K562 (cell line): ENCODE results near the gene SDHAF3. TPM values are rescaled to one million over a fixed set of nuclear protein-coding genes. Genes with fewer than 3 reads are reported as not detected.

ENCODE experiments used
- CREM ChIP-seq: IDR thresholded peaks from 2 replicates; pipeline ENCODE4 v1.6.1; 2014; ENCODE audit warnings: antibody characterized with exemption, low read depth
- DNMT1 ChIP-seq: fragments of 450-650 bp; IDR thresholded peaks from 2 replicates; pipeline ENCODE4 v1.6.1; 2016; ENCODE audit warnings: antibody characterized with exemption, mild to moderate bottlenecking
- ESRRA ChIP-seq: fragments of 450-650 bp; IDR thresholded peaks from 2 replicates; pipeline ENCODE4 v1.6.1; 2014; ENCODE audit warnings: low read depth, mild to moderate bottlenecking, moderate library complexity, borderline replicate concordance
- PHF21A ChIP-seq: fragments of 450-650 bp; IDR thresholded peaks from 2 replicates; pipeline ENCODE4 v1.6.1; 2017; ENCODE audit warnings: low read depth, borderline replicate concordance
- PTRF ChIP-seq: fragments of 450-650 bp; IDR thresholded peaks from 2 replicates; pipeline ENCODE4 v1.6.1; 2016; ENCODE audit warnings: mild to moderate bottlenecking, missing genetic modification characterization, missing compliant biosample characterization
- SAP30 ChIP-seq: fragments of 200-600 bp; sonication (generic); IDR thresholded peaks from 2 replicates; pipeline ENCODE4 v1.6.1; 2012; ENCODE audit warnings: borderline replicate concordance, low read depth, mild to moderate bottlenecking, moderate library complexity, low read length, control low read depth, inconsistent platforms; ENCODE audit not compliant: insufficient read depth, poor library complexity, severe bottlenecking
- SMARCB1 ChIP-seq: IDR thresholded peaks from 2 replicates; pipeline ENCODE4 v1.6.1; 2011; ENCODE audit warnings: improper control_type of control experiment, low read depth; ENCODE audit not compliant: insufficient read length
- STAT5B ChIP-seq: fragments of 250-450 bp; sonication (Bioruptor Pico); IDR thresholded peaks from 2 replicates; pipeline ENCODE4 v1.8.0; 2021; ENCODE audit warnings: mild to moderate bottlenecking, inconsistent platforms
- WHSC1 ChIP-seq: IDR thresholded peaks from one replicate; pipeline ENCODE4 v1.6.1; 2012; ENCODE audit warnings: low read length, control low read depth, inconsistent platforms
- ZNF696 ChIP-seq: fragments of 250-450 bp; sonication (Bioruptor Pico); conservative IDR thresholded peaks from 2 replicates; pipeline ENCODE4 v1.4.0; 2020; ENCODE audit warnings: mild to moderate bottlenecking, moderate library complexity
- polyA plus RNA-seq, 8 experiments: library from polyadenylated mRNA; depleted of rRNA in 4 of 8; stranded (reverse) in 5 of 8; unstranded in 3 of 8; fragments of >200 nt; fragmentation: Nextera tagmentation in 2 of 8; fragmentation: Illumina TruSeq in 1 of 8; extraction: Ambion mirVana in 2 of 8; extraction: Trizol in 1 of 8; gene quantifications; 2 replicates each; pipeline versions ENCODE4 v1.2.1 to v1.2.3, GENCODE V29; 2011 to 2014; ENCODE audit warnings: inconsistent platforms in 1 of 8, missing spikeins in 1 of 8
- total RNA-seq, 7 experiments: library from RNA; depleted of rRNA in 6 of 7; stranded (reverse); fragments of >200 nt in 6 of 7; fragmentation: Illumina TruSeq in 2 of 7; extraction: Trizol in 2 of 7; gene quantifications; 2 replicates each; pipeline versions ENCODE4 v1.2.1 to v1.2.3, GENCODE V29; 2011 to 2021; ENCODE audit warnings: low replicate concordance in 1 of 7
- TF ChIP-seq, protein P1 (sequence below), 2 experiments: fragments of 450-650 bp; IDR thresholded peaks; 2 replicates each; pipeline ENCODE4 v1.6.1; 2018; ENCODE audit warnings: mild to moderate bottlenecking in 2 of 2, low read depth in 1 of 2; ENCODE audit not compliant: partially characterized antibody in 2 of 2
- TF ChIP-seq, protein P2 (sequence below): sonication (generic); formaldehyde crosslinking; IDR thresholded peaks from 2 replicates; pipeline ENCODE4 v1.9.0; 2022; ENCODE audit warnings: mild to moderate bottlenecking, missing genetic modification reagents
- TF ChIP-seq, protein P3 (sequence below): fragments of 450-650 bp; IDR thresholded peaks from 2 replicates; pipeline ENCODE4 v1.7.1; 2018; ENCODE audit warnings: mild to moderate bottlenecking, low read depth; ENCODE audit not compliant: partially characterized antibody
- TF ChIP-seq, protein P4 (sequence below): conservative IDR thresholded peaks from 2 replicates; pipeline ENCODE4 v1.6.1; 2011; ENCODE audit warnings: low read depth, mild to moderate bottlenecking, low read length; ENCODE audit not compliant: control insufficient read depth
- TF ChIP-seq, protein P5 (sequence below): fragments of 250-450 bp; sonication (Bioruptor Pico); IDR thresholded peaks from 2 replicates; pipeline ENCODE4 v1.9.0; 2021; ENCODE audit warnings: mild to moderate bottlenecking, inconsistent platforms

SDHAF3 gene
- total and polyA plus RNA-seq, 9 of the 15 experiments (the other 6 are each of a cell fraction or from before 2014, with no cell fraction given): 51.5 to 403 (median 145) TPM

DNA sequence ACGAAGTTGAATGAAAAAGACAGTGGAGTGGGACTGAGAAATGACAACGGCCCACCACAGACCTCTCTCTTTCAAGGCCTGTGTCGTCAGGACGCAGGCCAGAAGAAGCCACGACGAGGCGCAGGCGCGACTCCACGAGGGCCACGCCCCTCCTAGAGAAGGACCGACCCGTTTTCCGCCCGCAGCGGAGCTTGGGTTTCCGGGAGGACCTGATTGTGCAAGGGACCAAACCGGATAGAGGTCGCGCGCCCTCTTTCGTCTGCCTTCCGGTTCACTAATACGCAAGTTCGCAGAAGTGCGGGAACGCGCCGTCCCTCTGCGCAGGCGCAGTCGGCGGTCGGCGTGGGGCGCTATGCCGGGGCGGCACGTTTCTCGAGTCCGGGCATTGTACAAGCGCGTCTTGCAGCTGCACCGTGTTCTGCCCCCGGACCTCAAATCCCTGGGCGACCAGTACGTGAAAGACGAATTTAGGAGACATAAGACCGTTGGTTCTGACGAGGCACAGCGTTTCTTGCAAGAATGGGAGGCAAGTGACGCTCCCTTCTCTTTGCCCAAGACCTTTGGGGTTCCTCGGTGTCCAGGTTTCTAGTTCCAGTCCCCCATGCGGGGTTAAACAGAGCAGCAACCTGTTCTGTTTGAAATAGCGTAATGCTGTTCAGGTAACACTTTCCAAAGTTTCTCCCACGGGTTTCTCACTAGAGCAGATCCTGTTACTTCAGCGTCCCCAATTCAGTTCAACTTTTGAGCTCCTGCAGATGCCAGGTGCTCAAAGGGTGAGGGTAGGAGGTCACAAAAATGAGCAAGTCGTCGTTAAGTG is at the start of gene SDHAF3 (continued):
- TF ChIP-seq SAP30: peak; percentile 73
- TF ChIP-seq, protein P1, sequence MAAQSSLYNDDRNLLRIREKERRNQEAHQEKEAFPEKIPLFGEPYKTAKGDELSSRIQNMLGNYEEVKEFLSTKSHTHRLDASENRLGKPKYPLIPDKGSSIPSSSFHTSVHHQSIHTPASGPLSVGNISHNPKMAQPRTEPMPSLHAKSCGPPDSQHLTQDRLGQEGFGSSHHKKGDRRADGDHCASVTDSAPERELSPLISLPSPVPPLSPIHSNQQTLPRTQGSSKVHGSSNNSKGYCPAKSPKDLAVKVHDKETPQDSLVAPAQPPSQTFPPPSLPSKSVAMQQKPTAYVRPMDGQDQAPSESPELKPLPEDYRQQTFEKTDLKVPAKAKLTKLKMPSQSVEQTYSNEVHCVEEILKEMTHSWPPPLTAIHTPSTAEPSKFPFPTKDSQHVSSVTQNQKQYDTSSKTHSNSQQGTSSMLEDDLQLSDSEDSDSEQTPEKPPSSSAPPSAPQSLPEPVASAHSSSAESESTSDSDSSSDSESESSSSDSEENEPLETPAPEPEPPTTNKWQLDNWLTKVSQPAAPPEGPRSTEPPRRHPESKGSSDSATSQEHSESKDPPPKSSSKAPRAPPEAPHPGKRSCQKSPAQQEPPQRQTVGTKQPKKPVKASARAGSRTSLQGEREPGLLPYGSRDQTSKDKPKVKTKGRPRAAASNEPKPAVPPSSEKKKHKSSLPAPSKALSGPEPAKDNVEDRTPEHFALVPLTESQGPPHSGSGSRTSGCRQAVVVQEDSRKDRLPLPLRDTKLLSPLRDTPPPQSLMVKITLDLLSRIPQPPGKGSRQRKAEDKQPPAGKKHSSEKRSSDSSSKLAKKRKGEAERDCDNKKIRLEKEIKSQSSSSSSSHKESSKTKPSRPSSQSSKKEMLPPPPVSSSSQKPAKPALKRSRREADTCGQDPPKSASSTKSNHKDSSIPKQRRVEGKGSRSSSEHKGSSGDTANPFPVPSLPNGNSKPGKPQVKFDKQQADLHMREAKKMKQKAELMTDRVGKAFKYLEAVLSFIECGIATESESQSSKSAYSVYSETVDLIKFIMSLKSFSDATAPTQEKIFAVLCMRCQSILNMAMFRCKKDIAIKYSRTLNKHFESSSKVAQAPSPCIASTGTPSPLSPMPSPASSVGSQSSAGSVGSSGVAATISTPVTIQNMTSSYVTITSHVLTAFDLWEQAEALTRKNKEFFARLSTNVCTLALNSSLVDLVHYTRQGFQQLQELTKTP (IDR thresholded peaks at IDR 0.05; ENCODE audit: low read depth in 1 of 2, partially characterized antibody in 2 of 2): peak in 1 of 2 experiments; percentile 17
- TF ChIP-seq, protein P2, sequence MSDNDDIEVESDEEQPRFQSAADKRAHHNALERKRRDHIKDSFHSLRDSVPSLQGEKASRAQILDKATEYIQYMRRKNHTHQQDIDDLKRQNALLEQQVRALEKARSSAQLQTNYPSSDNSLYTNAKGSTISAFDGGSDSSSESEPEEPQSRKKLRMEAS (CRISPR knock-in tag): peak; percentile 88
- peak; percentile 89; the same call in 1 of the 2 replicates for TF ChIP-seq ESRRA
- TF ChIP-seq, protein P3, sequence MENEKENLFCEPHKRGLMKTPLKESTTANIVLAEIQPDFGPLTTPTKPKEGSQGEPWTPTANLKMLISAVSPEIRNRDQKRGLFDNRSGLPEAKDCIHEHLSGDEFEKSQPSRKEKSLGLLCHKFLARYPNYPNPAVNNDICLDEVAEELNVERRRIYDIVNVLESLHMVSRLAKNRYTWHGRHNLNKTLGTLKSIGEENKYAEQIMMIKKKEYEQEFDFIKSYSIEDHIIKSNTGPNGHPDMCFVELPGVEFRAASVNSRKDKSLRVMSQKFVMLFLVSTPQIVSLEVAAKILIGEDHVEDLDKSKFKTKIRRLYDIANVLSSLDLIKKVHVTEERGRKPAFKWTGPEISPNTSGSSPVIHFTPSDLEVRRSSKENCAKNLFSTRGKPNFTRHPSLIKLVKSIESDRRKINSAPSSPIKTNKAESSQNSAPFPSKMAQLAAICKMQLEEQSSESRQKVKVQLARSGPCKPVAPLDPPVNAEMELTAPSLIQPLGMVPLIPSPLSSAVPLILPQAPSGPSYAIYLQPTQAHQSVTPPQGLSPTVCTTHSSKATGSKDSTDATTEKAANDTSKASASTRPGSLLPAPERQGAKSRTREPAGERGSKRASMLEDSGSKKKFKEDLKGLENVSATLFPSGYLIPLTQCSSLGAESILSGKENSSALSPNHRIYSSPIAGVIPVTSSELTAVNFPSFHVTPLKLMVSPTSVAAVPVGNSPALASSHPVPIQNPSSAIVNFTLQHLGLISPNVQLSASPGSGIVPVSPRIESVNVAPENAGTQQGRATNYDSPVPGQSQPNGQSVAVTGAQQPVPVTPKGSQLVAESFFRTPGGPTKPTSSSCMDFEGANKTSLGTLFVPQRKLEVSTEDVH: peak; percentile 95
- TF ChIP-seq STAT5B (CRISPR knock-in tag): no peak
- no peak for TF ChIP-seq PTRF (tag)
- TF ChIP-seq DNMT1: no peak
- TF ChIP-seq WHSC1: no peak
- no peak for TF ChIP-seq SMARCB1
- TF ChIP-seq PHF21A: no peak
- TF ChIP-seq ZNF696: no peak
- TF ChIP-seq, protein P4, sequence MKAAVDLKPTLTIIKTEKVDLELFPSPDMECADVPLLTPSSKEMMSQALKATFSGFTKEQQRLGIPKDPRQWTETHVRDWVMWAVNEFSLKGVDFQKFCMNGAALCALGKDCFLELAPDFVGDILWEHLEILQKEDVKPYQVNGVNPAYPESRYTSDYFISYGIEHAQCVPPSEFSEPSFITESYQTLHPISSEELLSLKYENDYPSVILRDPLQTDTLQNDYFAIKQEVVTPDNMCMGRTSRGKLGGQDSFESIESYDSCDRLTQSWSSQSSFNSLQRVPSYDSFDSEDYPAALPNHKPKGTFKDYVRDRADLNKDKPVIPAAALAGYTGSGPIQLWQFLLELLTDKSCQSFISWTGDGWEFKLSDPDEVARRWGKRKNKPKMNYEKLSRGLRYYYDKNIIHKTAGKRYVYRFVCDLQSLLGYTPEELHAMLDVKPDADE: peak; percentile 83
- peak; percentile 94 for TF ChIP-seq CREM
- TF ChIP-seq, protein P5, sequence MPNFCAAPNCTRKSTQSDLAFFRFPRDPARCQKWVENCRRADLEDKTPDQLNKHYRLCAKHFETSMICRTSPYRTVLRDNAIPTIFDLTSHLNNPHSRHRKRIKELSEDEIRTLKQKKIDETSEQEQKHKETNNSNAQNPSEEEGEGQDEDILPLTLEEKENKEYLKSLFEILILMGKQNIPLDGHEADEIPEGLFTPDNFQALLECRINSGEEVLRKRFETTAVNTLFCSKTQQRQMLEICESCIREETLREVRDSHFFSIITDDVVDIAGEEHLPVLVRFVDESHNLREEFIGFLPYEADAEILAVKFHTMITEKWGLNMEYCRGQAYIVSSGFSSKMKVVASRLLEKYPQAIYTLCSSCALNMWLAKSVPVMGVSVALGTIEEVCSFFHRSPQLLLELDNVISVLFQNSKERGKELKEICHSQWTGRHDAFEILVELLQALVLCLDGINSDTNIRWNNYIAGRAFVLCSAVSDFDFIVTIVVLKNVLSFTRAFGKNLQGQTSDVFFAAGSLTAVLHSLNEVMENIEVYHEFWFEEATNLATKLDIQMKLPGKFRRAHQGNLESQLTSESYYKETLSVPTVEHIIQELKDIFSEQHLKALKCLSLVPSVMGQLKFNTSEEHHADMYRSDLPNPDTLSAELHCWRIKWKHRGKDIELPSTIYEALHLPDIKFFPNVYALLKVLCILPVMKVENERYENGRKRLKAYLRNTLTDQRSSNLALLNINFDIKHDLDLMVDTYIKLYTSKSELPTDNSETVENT (CRISPR knock-in tag): peak; percentile 95
